ENCODE data around the gene CCDC12.

- no peak for TF ChIP-seq CTCF (IDR thresholded peaks at IDR 0.05)
- TF ChIP-seq POLR2A (IDR thresholded peaks at IDR 0.05), result no peak
These were observed 15.7 kb downstream of the CCDC12 start for GRCh38 chr3:46960835-46961234.
